B cell (primary cell): ENCODE results near the gene DNTTIP2. TPM values are rescaled to one million over a fixed set of nuclear protein-coding genes. Genes with fewer than 3 reads are reported as not detected.

ENCODE experiments used
- ATAC-seq: fragments of 200-7000 bp; cut with Tn5 transposase; one replicate; pipeline ENCODE4 v1.10.0; 2021; ENCODE audit warnings: low read depth, mild to moderate bottlenecking, moderate number of reproducible peaks, moderate library complexity
- CTCF ChIA-PET: fragments of 350-600 bp; sonication (Branson Sonifier 250); formaldehyde crosslinking; loops from one replicate; lab custom pipeline; 2021; ENCODE audit warnings: antibody characterized with exemption, inconsistent platforms; lab: Charles Lee
- POLR2A ChIA-PET: fragments of 350-600 bp; sonication (Branson Sonifier 250); formaldehyde crosslinking; loops from one replicate; lab custom pipeline; 2021; ENCODE audit warnings: antibody characterized with exemption; lab: Charles Lee
- DNase-seq: peaks from one replicate; pipeline ENCODE4 v3.0.0; 2013
- H2AFZ ChIP-seq: 2 replicates; pipeline ENCODE4 v1.6.1; 2012; ENCODE audit warnings: mild to moderate bottlenecking, low read depth, low read length; ENCODE audit not compliant: insufficient read depth, poor library complexity, severe bottlenecking
- H3K27ac ChIP-seq, 2 donors: 1 replicate in 1 of 2; 2 replicates in 1 of 2; pipeline ENCODE4 v1.5.1; 2012 to 2013; ENCODE audit warnings: low read length in 2 of 2, mild to moderate bottlenecking in 2 of 2, moderate library complexity in 1 of 2
- H3K27me3 ChIP-seq, 4 experiments: fragments of 200-600 bp in 1 of 4; sonication (generic) in 1 of 4; replicated peaks in 1 of 4; 1 replicate in 2 of 4; 2 replicates in 2 of 4; pipeline versions ENCODE4 v1.6.1 to v1.7.0; 2013 to 2016; ENCODE audit warnings: low read length in 3 of 4, mild to moderate bottlenecking in 2 of 4, mixed read lengths in 1 of 4, moderate library complexity in 1 of 4; ENCODE audit not compliant: insufficient read depth in 4 of 4, control insufficient read depth in 3 of 4; ENCODE audit errors: control extremely low read depth in 1 of 4
- H3K36me3 ChIP-seq, 2 experiments: replicated peaks in 1 of 2; 1 replicate in 1 of 2; 2 replicates in 1 of 2; pipeline versions ENCODE4 v1.6.1 to v1.7.1; 2013; ENCODE audit warnings: low read length in 1 of 2; ENCODE audit not compliant: insufficient read depth in 2 of 2, control insufficient read depth in 1 of 2; ENCODE audit errors: control extremely low read depth in 1 of 2, extremely low read depth in 1 of 2
- H3K4me1 ChIP-seq, 2 donors: fragments of 200-600 bp in 1 of 2; sonication (generic) in 1 of 2; 1 replicate in 1 of 2; 2 replicates in 1 of 2; pipeline versions ENCODE4 v1.5.1 to v1.6.1; 2013 to 2017; ENCODE audit warnings: low read length in 2 of 2; ENCODE audit not compliant: control insufficient read depth in 2 of 2, insufficient read depth in 2 of 2
- H3K4me2 ChIP-seq: replicated peaks from 2 replicates; pipeline ENCODE3; 2012; ENCODE audit warnings: mild to moderate bottlenecking, low read depth, low read length; ENCODE audit not compliant: poor library complexity, severe bottlenecking
- H3K4me3 ChIP-seq, 5 experiments: fragments of 200-600 bp in 1 of 5; sonication (generic) in 1 of 5; 1 replicate in 3 of 5; 2 replicates in 2 of 5; pipeline versions ENCODE4 v1.5.1 to v1.7.0; 2011 to 2016; ENCODE audit warnings: low read length in 4 of 5, mild to moderate bottlenecking in 4 of 5, low read depth in 2 of 5, control low read depth in 1 of 5, moderate library complexity in 1 of 5; ENCODE audit not compliant: insufficient read depth in 1 of 5; ENCODE audit errors: control extremely low read depth in 1 of 5, extremely low read depth in 1 of 5
- H3K79me2 ChIP-seq: fragments of 200-600 bp; sonication (generic); one replicate; pipeline ENCODE4 v1.6.0; 2016; ENCODE audit warnings: low read length; ENCODE audit not compliant: control insufficient read depth, insufficient read depth
- H3K9ac ChIP-seq: fragments of 200-600 bp; sonication (generic); 2 replicates; pipeline ENCODE4 v1.6.1; 2017; ENCODE audit warnings: mild to moderate bottlenecking, low read length, moderate library complexity
- H3K9me3 ChIP-seq, 3 donors: one replicate each; pipeline versions ENCODE4 v1.6.1 to v1.7.1; 2013; ENCODE audit warnings: low read length in 2 of 3; ENCODE audit not compliant: control insufficient read depth in 2 of 3, insufficient read depth in 1 of 3; ENCODE audit errors: control extremely low read depth in 1 of 3
- H4K20me1 ChIP-seq: 2 replicates; pipeline ENCODE4 v1.6.0; 2012; ENCODE audit warnings: mild to moderate bottlenecking, low read length; ENCODE audit not compliant: insufficient read depth, control insufficient read depth, poor library complexity, severe bottlenecking
- H3K27ac Mint-ChIP-seq: one replicate; pipeline ENCODE4 v1.8.0; 2021; ENCODE audit warnings: mixed read lengths
- H3K27me3 Mint-ChIP-seq: one replicate; pipeline ENCODE4 v1.8.0; 2021; ENCODE audit warnings: mixed read lengths
- H3K4me1 Mint-ChIP-seq: one replicate; pipeline ENCODE4 v1.8.0; 2021; ENCODE audit warnings: mixed read lengths
- H3K4me3 Mint-ChIP-seq: one replicate; pipeline ENCODE4 v1.8.0; 2021; ENCODE audit warnings: mixed read lengths
- H3K9me3 Mint-ChIP-seq: one replicate; pipeline ENCODE4 v1.8.0; 2022; ENCODE audit warnings: mixed read lengths; ENCODE audit not compliant: insufficient read depth
- CTCF ChIP-seq: fragments of 200-600 bp; IDR thresholded peaks from one replicate; pipeline ENCODE4 v1.8.0; 2022; ENCODE audit warnings: antibody characterized with exemption, mild to moderate bottlenecking
- EZH2 ChIP-seq: IDR thresholded peaks from 2 replicates; pipeline ENCODE4 v1.6.1; 2012; ENCODE audit warnings: borderline replicate concordance, low read depth, mild to moderate bottlenecking, moderate library complexity, low read length; ENCODE audit not compliant: insufficient read depth, poor library complexity, severe bottlenecking
- WGBS: methylation state at CpG from one replicate; pipeline ENCODE4 v1.1.5; 2013; ENCODE audit warnings: missing lambda C conversion rate; ENCODE audit not compliant: insufficient coverage; 5-methylcytosine and 5-hydroxymethylcytosine counted together
- intact Hi-C: fragments of 100-400 bp; cut with micrococcal nuclease; formaldehyde crosslinking; loops from one replicate; pipeline ENCODE4 v1.10.0; 2022
- polyA plus RNA-seq: library from polyadenylated mRNA; depleted of rRNA; stranded (reverse); fragments of >200 nt; gene quantifications from 2 replicates; pipeline ENCODE4 v1.2.3, GENCODE V29; 2012
- total RNA-seq, 2 donors: library from RNA; stranded (reverse); fragments of 120-200 nt in 1 of 2; gene quantifications; 1 replicate in 1 of 2; 2 replicates in 1 of 2; pipeline versions ENCODE4 v1.2.3 to v1.2.4, GENCODE V29; 2013 to 2022

DNTTIP2 gene
- total and polyA plus RNA-seq, 2 donors (not counting 1 experiment from before 2014, with no cell fraction given): 13.6 to 62.1 TPM

- intact Hi-C loops: loop anchor here (1.0 to 10.0 kb wide), 8 partner anchors 30 to 1075 kb away; partner anchors contain the start of genes ABCD3, DNTTIP2 and RPL5
- peaks cover 17 to 21% of the 10 kb centered on the region in 2 donors for H3K4me1 ChIP-seq
- Mint-ChIP-seq H3K27ac (peak within 1 kb of the TSS; percentile 84), H3K4me3 (peak within 1 kb of the TSS; percentile 89), H3K27me3 (peaks cover 6% of the 10 kb centered on the region), H3K9me3 (no peaks in the 10 kb centered on the region), H3K4me1 (peaks cover 25% of the 10 kb centered on the region)
- peak within 1 kb of the TSS; percentile 67 to 81 for H3K27ac ChIP-seq
- H3K27me3 ChIP-seq: no peaks in the 10 kb centered on the region
- no peaks in the 10 kb centered on the region for H4K20me1 ChIP-seq
- peak within 1 kb of the TSS; percentile 60 to 98 (median 71) for H3K4me3 ChIP-seq
- peak within 1 kb of the TSS; percentile 97 for H2AFZ ChIP-seq
- ATAC-seq (peak; percentile 93), DNase-seq (peak; percentile 94)
- ChIA-PET POLR2A (interaction anchor here (0.5 to 1.8 kb wide), 2 partner anchors 30 to 945 kb away, joined by 6 to 7 read pairs; partner anchors contain the start of gene DNTTIP2), CTCF (interaction anchor here (0.7 to 1.9 kb wide), 13 partner anchors 13 to 554 kb away, joined by 3 to 16 read pairs (median 4); partner anchors contain the start of gene DNTTIP2)
- peak within 1 kb of the TSS; percentile 94 for H3K9ac ChIP-seq
- H3K79me2 ChIP-seq: peaks cover 31% of the 10 kb centered on the region
- TF ChIP-seq CTCF: peak; percentile 94
- TF ChIP-seq EZH2: no peak
- WGBS: 0% methylated on average over 99 of the region's 102 CpGs
- H3K36me3 ChIP-seq: no peaks in the 10 kb centered on the region
- peak within 1 kb of the TSS; percentile 77 for H3K4me2 ChIP-seq
- H3K9me3 ChIP-seq: no peaks in the 10 kb centered on the region
Observed at GRCh38 chr1:93909146-93910050, 30.4 kb upstream of the DNTTIP2 start, which contains the start of gene GCLM. Gene GCLM (minus strand): TSS chr1:93909430. CDS start chr1:93909163, 267 bp downstream.
